Activated T-cell treated with anti-CD3 and anti-CD28 coated beads, Interleukin-2, amount 50 U/mL, for 4 hours (primary cell): ENCODE measurements around the gene PM20D2. TPM values are rescaled to one million over a fixed set of nuclear protein-coding genes. Genes with fewer than 3 reads are reported as not detected.

Experiments
- ATAC-seq, 2 donors: fragments of 200-7000 bp; cut with Tn5 transposase; one replicate each; pipeline ENCODE4 v1.10.0; 2021
- DNase-seq: peaks from one replicate; pipeline ENCODE4 v3.0.0-alpha.2; 2020
- H3K27me3 Mint-ChIP-seq: one replicate; pipeline ENCODE4 v1.8.0; 2021; ENCODE audit warnings: low read depth, mixed read lengths
- H3K36me3 Mint-ChIP-seq: one replicate; pipeline ENCODE4 v1.8.0; 2022; ENCODE audit warnings: mixed read lengths; ENCODE audit not compliant: insufficient read depth
- H3K4me1 Mint-ChIP-seq: one replicate; pipeline ENCODE4 v1.8.0; 2021; ENCODE audit warnings: low read depth, mixed read lengths
- H3K4me3 Mint-ChIP-seq: one replicate; pipeline ENCODE4 v1.8.0; 2021; ENCODE audit warnings: mild to moderate bottlenecking, moderate library complexity, mixed read lengths
- H3K9me3 Mint-ChIP-seq: one replicate; pipeline ENCODE4 v1.8.0; 2021; ENCODE audit warnings: mixed read lengths
- total RNA-seq, 3 donors: library from RNA; stranded (reverse); gene quantifications; one replicate each; pipeline ENCODE4 v1.2.1, GENCODE V29; 2021

The PM20D2 gene
- total RNA-seq, 3 donors from 2014 or later, result 11.2 to 17.7 (median 14.4) TPM

GRCh38 chr6:89133981-89134380 is 11.9 kb upstream of the PM20D2 start:
- DNase-seq (no peak), ATAC-seq (no peak)
- Mint-ChIP-seq H3K9me3 (no peaks in the 10 kb centered on the region), H3K4me3 (no peak overlapping the region), H3K36me3 (no peaks in the 10 kb centered on the region), H3K4me1 (no peaks in the 10 kb centered on the region), H3K27me3 (no peaks in the 10 kb centered on the region)

DNA sequence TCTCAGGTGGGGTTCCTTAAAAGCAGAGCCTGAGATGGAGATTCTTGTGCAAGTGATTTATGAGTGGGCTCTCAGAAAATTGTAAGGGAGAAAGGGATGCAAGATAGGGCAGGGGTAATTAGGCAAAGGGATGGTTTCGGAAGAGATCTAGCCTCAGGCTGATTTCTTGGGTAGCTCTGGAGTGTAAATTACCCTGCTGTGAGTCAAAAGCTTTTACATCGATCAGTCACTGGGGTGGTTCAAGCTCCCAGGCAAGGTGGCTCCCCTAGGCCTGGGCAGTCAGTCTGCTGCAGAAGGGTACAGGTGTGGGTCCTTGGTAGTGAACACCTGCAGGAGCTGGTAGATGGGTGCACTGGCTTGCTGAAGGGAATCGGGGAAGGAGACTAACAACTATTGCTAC is 11.1 kb upstream of the PM20D2 start:
- Mint-ChIP-seq H3K27me3 (no peaks in the 10 kb centered on the region), H3K9me3 (no peaks in the 10 kb centered on the region), H3K36me3 (no peaks in the 10 kb centered on the region), H3K4me1 (no peaks in the 10 kb centered on the region), H3K4me3 (no peak overlapping the region)
- ATAC-seq (no peak), DNase-seq (no peak)

DNA sequence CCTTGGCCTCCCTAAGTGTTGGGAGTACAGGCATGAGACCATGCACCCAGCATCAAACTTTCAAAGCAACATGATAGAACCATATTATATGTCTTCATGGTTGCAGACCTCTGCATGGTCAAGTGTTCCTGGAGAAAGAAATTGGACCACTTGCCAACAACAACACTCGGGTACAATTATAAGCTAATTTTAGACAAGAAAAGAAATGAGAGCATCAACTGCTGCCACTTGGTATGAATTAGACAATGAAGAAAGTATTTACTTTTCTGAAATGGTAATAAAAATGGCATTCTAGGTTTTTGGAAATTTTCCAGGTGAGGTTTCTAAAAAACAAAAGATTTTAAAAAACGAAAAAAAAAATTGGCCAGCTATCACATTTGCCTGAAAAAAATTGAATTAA is 7.7 kb upstream of the PM20D2 start:
- Mint-ChIP-seq H3K9me3 (no peaks in the 10 kb centered on the region), H3K27me3 (no peaks in the 10 kb centered on the region), H3K36me3 (no peaks in the 10 kb centered on the region), H3K4me3 (no peak overlapping the region), H3K4me1 (no peaks in the 10 kb centered on the region)
- DNase-seq, result no peak
- no peak for ATAC-seq

- Mint-ChIP-seq H3K4me1 (peaks cover 4% of the 10 kb centered on the region), H3K27me3 (no peaks in the 10 kb centered on the region), H3K4me3 (no peak overlapping the region), H3K36me3 (no peaks in the 10 kb centered on the region), H3K9me3 (no peaks in the 10 kb centered on the region)
- ATAC-seq, result no peak
- no peak for DNase-seq
Measured at GRCh38 chr6:89139509-89140346, 6.1 kb upstream of the PM20D2 start.

DNA sequence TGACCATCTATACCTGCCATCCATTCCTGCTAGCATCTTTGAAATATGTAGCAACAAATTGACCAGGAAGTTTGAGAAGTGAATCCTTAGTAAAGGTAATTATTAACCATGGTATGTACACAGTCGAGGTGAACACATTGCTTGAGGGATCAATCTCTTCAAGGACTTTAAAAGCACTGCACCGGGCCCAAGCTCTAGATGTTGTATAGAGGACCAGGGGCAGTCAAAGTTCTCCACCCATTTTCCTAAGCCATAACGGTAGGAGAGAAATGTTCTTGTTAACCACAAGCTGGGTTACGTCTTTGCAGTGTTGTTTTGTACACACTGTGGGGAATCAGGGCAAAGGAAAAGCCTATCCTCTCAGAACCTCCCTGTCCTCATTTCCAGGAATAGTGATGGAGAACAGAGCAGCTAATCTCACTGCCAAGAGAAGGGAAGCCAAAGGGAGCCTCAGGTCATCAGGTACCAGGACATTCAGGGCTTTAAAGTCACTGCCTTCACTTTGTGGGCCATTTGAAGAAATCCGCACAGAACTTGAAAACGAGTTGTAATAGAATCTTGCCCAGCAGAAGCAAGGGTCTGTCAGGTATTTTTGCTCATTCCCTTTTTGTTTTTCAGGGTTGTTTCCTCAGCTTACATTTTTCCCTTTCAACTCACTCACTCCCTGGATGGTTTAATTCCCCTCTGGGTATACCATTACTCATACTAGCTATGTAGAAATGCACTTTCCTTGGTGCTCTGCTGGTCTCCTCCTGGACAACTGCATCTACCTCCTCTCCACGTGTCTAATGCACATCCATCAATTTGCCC is 5.3 kb upstream of the PM20D2 start:
- no peak for ATAC-seq
- no peak overlapping the region for H3K4me3 Mint-ChIP-seq
- no peak for DNase-seq

GRCh38 chr6:89144354-89144906 is 1.4 kb upstream of the PM20D2 start:
- Mint-ChIP-seq H3K4me3 (peak overlapping the region; percentile 31), H3K36me3 (peaks cover 8% of the 10 kb centered on the region)

More for the DNA sequence above, 5.3 kb upstream of the PM20D2 start:
- Mint-ChIP-seq H3K36me3 (no peaks in the 10 kb centered on the region), H3K4me1 (peaks cover 9% of the 10 kb centered on the region), H3K9me3 (no peaks in the 10 kb centered on the region), H3K27me3 (no peaks in the 10 kb centered on the region)

DNA sequence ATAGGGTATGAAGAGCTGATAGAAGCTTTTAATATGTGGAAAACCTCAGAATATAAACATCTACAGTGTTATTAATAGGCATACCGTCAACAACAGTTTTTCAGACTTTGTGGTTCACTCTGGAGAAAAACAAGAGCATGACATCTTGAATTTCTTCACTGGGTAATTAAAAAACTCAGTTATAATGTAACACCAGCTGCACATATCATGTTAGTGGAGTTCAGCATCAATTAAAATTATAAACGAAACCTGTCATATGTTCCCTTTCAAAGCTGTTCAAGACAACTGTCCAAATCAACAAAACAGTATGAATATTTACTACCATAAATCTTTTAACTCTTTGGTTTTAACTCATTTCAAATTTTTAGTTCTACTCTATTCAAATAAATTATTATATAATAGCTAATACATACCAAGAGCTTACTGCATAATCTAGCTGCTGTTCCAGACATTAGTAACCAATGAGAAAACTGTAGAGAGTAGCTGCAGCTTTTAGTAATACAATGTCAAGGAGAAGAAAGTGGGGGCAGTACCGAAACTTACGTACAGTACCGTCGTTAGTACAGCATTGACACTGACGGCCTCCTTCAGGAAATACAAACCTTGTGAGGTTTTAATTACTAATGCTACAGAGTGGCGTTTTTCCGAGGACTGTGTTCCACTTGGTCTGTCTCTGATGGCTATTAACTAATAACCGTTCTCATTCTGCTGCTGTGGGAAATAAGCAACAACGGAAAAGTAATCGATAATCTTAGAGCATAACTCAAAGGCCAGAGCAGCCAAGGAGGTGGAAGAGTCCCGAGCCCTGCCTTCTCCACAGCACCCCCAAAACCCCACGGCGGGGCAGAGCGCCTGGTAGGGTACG is 532 bp upstream of the PM20D2 start:
- H3K4me3 Mint-ChIP-seq, result peak overlapping the region; percentile 93
- peak; percentile 10 for DNase-seq
- H3K4me1 Mint-ChIP-seq, result peaks cover 33% of the 10 kb centered on the region
- peak; percentile 74 to 77 for ATAC-seq
- peaks cover 13% of the 10 kb centered on the region for H3K36me3 Mint-ChIP-seq
- H3K9me3 Mint-ChIP-seq, result no peaks in the 10 kb centered on the region
- H3K27me3 Mint-ChIP-seq, result no peaks in the 10 kb centered on the region

More at GRCh38 chr6:89144354-89144906, 1.4 kb upstream of the PM20D2 start:
- Mint-ChIP-seq H3K4me1 (peaks cover 33% of the 10 kb centered on the region), H3K9me3 (no peaks in the 10 kb centered on the region), H3K27me3 (no peaks in the 10 kb centered on the region)
- no peak for DNase-seq
- ATAC-seq, result no peak

DNA sequence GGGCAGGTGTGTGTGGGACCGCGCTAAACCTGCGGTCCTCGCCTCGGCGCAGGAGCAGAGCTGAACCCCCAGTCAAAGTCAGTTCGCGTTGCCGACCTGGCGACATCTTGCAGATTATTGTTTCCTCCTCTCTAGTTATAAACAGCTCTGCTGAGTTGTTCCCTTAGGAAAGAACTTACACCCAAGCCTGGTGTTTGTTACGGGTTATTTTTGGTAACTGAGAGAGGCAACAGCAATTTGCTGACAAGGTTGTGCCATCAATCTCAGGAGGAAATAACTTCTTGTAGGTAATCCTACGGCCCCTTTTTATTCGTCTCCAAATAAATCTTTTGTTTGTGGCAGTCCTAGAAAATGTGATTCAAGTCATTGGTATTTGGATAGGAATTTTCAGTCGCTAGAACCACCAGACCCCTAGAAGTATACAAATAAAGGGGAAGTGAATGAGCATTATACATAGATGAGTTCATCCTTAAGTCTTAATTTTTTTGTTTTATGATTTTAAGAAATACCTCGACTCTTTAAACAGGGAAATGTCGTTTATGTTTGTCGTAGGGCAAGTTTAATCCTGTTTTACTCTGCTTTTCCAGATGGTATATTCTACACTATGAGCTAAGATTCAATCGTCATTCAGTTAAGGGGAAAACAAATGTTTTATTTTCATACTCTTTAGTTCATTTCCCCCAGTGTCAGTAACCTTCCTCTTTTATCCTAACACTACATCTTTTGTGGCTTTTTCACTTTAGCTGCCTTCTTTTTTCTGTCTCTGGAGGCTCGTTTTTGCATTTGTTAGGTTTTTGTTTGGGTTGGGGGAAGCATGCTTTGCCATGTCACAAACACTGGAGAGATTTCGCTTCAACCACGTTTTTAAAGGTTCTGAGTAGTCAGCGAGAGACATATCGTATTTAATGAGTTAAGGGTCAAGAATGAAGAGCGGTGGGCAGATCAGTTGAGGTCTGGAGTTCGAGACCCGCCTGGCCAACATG is 1.2 kb downstream of the PM20D2 start:
- no peaks in the 10 kb centered on the region for H3K9me3 Mint-ChIP-seq
- peaks cover 33% of the 10 kb centered on the region for H3K4me1 Mint-ChIP-seq
- H3K4me3 Mint-ChIP-seq, result peak overlapping the region; percentile 83
- peaks cover 13% of the 10 kb centered on the region for H3K36me3 Mint-ChIP-seq
- H3K27me3 Mint-ChIP-seq, result no peaks in the 10 kb centered on the region
- no peak for ATAC-seq
- no peak for DNase-seq

GRCh38 chr6:89148016-89148750 is 2.3 kb downstream of the PM20D2 start:
- peaks cover 33% of the 10 kb centered on the region for H3K4me1 Mint-ChIP-seq
- peak overlapping the region; percentile 46 for H3K4me3 Mint-ChIP-seq
- peak; percentile 18 for DNase-seq

GRCh38 chr6:89154131-89154530 is 8.3 kb downstream of the PM20D2 start:
- H3K36me3 Mint-ChIP-seq, result peaks cover 27% of the 10 kb centered on the region
- H3K4me1 Mint-ChIP-seq, result peaks cover 4% of the 10 kb centered on the region
- no peak for ATAC-seq
- H3K4me3 Mint-ChIP-seq, result no peak overlapping the region
- H3K27me3 Mint-ChIP-seq, result no peaks in the 10 kb centered on the region
- H3K9me3 Mint-ChIP-seq, result no peaks in the 10 kb centered on the region
- DNase-seq, result no peak

More at GRCh38 chr6:89148016-89148750, 2.3 kb downstream of the PM20D2 start:
- ATAC-seq, result no peak
- H3K9me3 Mint-ChIP-seq, result no peaks in the 10 kb centered on the region
- H3K27me3 Mint-ChIP-seq, result no peaks in the 10 kb centered on the region
- H3K36me3 Mint-ChIP-seq, result peaks cover 13% of the 10 kb centered on the region

GRCh38 chr6:89160331-89161092 is 14.7 kb downstream of the PM20D2 start:
- H3K4me3 Mint-ChIP-seq, result no peak overlapping the region
- DNase-seq, result no peak
- H3K9me3 Mint-ChIP-seq, result no peaks in the 10 kb centered on the region
- H3K27me3 Mint-ChIP-seq, result no peaks in the 10 kb centered on the region
- no peak for ATAC-seq
- H3K4me1 Mint-ChIP-seq, result peaks cover 2% of the 10 kb centered on the region
- peaks cover 44% of the 10 kb centered on the region for H3K36me3 Mint-ChIP-seq
